Measurements from ENCODE around the gene MYL4.

GRCh38 chr17:47230864-47231263, 21.7 kb downstream of the MYL4 start:
- no peak for TF ChIP-seq CTCF (IDR thresholded peaks at IDR 0.05; ENCODE audit: insufficient read depth, low read length)
- no peak for TF ChIP-seq POLR2AphosphoS5 (IDR thresholded peaks at IDR 0.05; ENCODE audit: low read depth)
- no peak for TF ChIP-seq REST (IDR thresholded peaks at IDR 0.05; ENCODE audit: insufficient replicate concordance, low read depth)
- no peak for TF ChIP-seq GABPA (IDR thresholded peaks at IDR 0.05; ENCODE audit: low read depth)
- TF ChIP-seq SPI1 (IDR thresholded peaks at IDR 0.05; ENCODE audit: borderline replicate concordance, low read depth), result no peak

Measured in HL-60 (cell line).